NCI-H146 treated with DMSO at 0.1 percent for 48 hours (cell line): ENCODE results near the gene EXOSC2.

Source experiments
- DNase-seq: peaks from one replicate; lab custom pipeline; 2025; ENCODE audit not compliant: unreplicated experiment; lab: John Stamatoyannopoulos, UW

EXOSC2 gene

GRCh38 chr9:130732136-130732535, 38.6 kb downstream of the EXOSC2 start:
- DNase-seq = peak; percentile 78

DNA sequence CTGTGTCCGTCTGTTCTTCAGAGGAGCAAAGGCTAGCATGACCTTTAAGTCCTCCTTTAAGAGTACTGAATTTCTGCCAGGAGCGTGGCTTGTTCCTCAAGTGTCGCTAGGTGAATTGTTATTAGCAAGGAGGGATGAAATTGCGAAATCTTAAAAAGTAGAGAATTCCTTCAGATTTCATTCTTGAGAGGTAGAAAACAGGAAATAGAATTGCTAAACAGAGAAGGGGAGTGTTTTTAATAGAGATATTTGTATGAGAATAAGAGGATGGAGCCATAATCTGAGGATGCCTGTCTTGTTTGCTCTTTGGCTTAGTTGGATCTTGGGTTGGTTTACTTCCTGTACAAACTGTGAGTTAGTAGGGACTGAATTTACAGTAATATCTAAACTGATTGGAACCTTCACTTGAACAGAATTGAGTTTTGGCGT, 39.2 kb downstream of the EXOSC2 start:
- no peak for DNase-seq

GRCh38 chr9:130735566-130735965, 42.0 kb downstream of the EXOSC2 start:
- no peak for DNase-seq

DNA sequence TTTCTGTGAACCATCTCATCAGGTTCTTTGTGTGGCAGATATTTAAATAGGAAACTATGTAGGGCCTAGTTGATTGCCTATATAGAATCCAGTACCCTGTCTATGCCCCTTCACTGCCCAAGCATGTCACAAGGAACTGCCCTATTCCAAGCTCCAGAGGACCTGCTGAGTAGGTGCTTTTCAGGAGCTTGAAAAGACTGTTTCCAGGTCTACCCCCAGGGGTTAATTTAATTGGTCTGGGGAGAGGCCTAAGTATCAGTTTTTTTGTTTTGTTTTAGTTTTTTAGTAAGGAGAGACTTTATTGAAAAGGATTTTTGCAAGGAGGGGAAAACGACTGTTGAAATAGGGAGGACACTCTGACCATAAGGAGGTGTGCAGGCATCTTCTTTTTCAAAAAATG, 43.3 kb downstream of the EXOSC2 start:
- no peak for DNase-seq

DNA sequence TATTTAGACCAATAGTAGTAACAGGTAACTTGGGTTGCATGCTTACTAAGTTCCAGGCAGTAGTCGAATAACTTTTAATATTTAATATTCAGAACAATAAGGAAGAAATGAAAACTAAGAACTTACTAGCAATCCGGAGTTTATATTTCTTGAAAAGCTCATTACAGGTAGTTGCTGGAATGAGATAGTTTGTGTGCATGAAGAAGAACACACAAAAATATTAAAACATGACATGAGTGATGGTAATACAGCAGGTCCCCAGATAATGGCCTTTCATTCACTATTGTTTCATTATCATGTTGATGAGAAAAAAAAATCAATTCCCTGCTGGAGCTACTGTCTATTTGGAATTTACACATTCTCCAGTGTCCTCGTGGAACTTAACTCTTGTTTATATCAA, 44.7 kb downstream of the EXOSC2 start:
- peak; percentile 20 for DNase-seq

DNA sequence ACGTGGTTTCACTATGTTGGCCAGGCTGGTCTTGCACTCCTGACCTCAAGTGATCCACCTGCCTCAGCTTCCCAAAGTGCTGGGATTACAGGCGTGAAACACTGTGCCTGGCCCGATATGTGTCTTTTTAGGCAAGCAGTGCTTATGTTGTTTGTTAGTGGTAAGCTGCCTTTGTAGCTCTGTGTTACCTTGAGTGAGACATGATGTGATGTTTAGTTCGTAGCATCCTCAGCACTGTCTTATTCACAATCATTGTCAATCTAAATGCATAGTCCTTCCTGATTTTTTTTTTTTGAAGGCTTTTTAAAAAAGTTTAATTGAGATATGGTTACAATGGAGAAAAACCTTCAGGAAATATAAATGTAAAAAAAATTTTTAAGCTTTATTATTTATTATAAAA, 45.5 kb downstream of the EXOSC2 start:
- DNase-seq = no peak

DNA sequence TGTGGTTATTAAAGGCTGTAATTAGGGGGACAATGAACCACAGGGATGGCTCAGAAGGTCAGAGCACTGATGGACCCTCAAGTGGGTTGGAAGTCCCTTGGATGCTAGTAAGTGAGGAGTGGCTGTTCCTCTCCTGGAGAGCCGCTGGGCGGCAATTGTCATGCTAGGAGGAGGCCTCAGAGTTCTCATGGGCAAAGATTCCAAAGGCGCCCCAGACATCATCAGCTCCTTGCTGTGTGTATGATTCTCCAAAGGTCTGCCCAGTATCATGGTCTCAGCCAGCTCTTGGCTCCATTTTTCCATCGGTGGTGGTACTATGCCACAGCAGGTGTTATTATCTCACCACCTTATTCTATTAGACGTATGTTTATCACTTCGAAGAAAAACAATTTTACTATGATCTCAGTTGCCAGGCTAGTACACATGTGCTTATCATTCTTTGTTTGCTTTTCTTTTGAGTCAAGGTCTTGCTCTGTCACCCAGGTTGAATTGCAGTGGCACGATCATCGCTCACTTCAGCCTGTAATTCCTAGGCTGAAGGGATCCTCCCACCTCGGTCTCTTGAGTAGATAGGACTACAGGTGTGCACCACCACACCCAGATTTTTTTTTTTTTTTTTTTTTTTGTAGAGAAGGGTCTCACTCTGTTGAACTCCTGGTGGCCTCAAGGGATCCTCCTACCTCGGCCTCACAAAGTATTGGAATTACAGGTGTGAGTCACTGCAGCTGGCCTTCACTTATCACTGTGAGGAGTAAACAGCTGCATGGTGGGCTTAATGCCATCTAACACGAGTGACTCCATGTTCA, 46.8 kb downstream of the EXOSC2 start:
- DNase-seq = no peak

- no peak for DNase-seq
These were observed 47.4 kb downstream of the EXOSC2 start for GRCh38 chr9:130741024-130741305.

- DNase-seq = no peak
These were observed 48.4 kb downstream of the EXOSC2 start for GRCh38 chr9:130741831-130742449.

DNA sequence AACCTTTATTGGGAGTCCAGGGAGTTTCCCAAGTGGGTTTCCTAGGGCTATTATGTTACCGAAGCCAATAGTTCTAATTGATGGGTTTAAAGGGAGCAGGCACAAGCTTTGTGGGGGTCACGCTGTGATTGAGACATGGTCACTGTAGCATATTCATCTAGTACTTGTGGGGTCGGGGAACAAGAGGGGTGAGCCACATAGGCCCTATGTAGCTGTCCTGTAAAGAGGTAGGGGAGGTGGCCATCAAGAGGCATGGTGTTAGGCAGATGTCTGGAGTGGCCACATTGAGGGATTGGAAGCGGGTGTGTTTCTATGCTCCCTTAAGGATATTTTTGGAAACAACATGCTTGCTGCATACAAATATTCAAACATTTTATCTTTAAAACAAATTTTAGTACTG, 50.1 kb downstream of the EXOSC2 start:
- DNase-seq = no peak

DNA sequence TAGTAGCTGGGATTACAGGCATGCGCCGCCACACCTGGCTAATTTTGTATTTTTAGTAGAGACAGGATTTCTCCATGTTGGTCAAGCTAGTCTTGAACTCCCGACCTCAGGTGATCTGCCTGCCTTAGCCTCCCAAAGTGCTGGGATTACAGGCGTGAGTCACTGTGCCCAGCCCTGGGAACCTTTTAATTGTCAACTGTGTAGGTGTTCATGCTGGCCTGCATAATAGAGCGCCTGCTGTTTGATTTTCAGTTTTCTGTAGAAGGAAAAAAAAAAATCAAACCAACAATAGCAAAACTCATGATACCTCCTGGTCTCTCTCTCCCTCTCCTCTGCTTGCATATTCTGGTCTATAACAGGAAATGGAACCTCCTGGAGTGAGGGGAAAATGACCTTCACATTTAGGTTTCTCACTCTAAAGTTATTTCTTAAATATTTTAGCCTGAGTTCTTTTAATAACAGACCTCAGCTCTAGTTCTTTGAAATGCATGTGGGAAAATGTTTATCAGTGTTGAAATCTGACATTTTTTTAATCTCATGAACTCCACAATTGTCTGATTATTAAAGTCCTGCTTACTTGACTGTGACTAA, 51.7 kb downstream of the EXOSC2 start:
- DNase-seq = peak; percentile 9

DNA sequence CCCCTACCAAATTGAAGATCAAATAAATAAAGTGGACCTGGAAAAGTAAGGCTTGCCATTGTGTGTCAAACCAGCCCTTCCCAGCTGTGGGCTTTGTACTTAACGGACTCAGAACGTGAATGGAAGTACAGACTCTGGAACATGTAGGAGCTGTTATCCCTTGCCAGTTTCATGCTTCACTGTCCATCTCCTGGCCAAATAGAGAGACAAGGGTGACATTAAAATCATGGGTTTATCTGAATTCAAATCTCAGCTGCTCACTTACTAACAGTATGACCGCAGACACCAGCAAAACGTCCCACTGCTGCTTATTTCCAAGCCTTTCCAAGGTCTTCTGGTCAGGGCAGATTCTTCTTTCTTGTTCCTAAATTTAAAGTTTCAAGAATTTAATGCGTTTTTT, 52.2 kb downstream of the EXOSC2 start:
- no peak for DNase-seq

DNA sequence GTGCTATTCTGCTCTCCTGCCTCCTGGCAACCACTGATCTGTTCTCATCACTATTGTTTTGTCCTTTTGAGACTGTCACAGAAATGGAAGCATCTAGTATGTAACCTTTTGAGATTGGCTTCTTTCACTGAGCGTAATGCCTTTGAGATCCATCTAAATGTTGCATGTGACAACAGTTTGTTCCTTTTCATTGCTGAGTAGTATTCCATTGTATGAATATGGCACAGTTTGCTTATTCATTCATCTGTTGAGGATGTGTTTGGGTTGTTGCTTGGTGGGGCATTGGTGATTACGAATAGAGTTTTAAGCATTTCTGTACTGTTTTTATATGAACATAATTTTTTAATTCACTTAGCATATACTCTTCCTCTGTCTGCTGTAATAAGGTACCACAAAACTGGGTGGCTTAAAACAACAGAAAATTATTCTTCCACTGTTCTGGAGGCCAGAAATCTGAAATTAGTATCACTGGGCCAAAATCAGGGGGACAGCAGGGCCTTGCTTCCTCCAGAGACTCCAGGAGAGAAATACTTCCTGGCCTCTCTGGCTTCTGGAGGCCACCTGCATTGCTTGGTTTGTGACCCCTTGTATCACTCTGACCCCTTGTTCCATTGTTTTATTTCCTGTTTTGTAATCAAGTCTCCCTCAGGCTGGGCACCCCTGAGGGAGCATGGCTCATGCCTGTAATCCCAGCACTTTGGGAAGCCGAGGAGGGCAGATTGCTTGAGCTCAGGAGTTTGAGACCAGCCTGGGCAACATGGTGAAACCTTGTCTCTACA, 53.0 kb downstream of the EXOSC2 start:
- DNase-seq = no peak

DNA sequence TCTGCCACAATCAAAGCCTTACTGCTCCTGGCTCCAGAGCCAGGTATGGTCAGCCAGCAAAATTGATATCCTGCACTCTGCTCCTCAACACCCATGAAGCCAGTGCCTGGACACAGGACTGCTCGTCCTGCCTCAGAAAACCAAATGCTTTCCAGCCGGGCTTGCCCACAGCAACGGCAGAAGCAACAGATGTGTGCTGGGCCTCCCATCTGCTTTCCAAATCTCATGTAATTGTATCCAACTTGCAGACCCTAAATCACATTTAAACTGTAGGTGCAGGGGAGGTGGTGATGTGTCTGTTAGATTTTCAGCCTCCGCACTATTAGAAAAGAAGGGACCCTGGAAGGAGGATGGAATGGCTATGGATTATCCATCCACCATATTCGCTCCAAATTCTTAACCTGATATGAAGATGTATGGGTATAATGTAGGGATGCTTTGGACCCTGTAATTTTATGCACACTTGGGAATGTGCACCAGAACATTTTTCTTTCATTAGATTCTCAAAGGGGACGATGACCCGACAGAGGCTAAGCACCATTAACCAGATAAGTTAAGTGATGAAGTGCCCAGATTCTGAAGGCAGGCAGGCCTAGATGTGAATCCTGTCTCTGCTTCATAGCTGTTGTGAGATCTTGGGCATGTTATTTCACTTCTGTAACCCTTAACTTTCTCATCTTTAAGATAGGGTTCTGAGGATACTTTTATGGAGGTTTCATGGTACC, 58.2 kb downstream of the EXOSC2 start:
- DNase-seq = no peak
